Tibial nerve (tissue), 4 donors: ENCODE results near the gene HPCA. TPM values are rescaled to one million over a fixed set of nuclear protein-coding genes. Genes with fewer than 3 reads are reported as not detected.

Experiments
- DNase-seq, 2 donors: peaks; one replicate each; pipeline ENCODE4 v3.0.0-alpha.2; 2019; ENCODE audit warnings: low spot score in 2 of 2
- H3K27ac ChIP-seq, 4 donors: fragments of 200-600 bp; sonication (generic) in 3 of 4; one replicate each; pipeline ENCODE4 v1.5.1; 2017 to 2019; ENCODE audit warnings: mild to moderate bottlenecking in 1 of 4
- H3K27me3 ChIP-seq, 2 donors: fragments of 200-600 bp; sonication (generic) in 1 of 2; one replicate each; pipeline versions ENCODE4 v1.5.1 to v1.6.0; 2017 to 2019
- H3K36me3 ChIP-seq, 3 donors: fragments of 200-600 bp; sonication (generic); one replicate each; pipeline ENCODE4 v1.5.1; 2018 to 2019
- H3K4me1 ChIP-seq, 4 donors: fragments of 200-600 bp; sonication (generic) in 3 of 4; one replicate each; pipeline ENCODE4 v1.5.1; 2017 to 2019
- H3K4me3 ChIP-seq, 4 donors: fragments of 200-600 bp; sonication (generic) in 3 of 4; one replicate each; pipeline ENCODE4 v1.5.1; 2017 to 2019; ENCODE audit warnings: mild to moderate bottlenecking in 1 of 4, moderate library complexity in 1 of 4
- H3K9me3 ChIP-seq, 4 donors: fragments of 200-600 bp; sonication (generic) in 3 of 4; one replicate each; pipeline ENCODE4 v1.5.1; 2017 to 2019
- CTCF ChIP-seq, 5 experiments: fragments of 200-600 bp in 3 of 5; fragments of 450-650 bp in 2 of 5; sonication (generic) in 3 of 5; IDR thresholded peaks; one replicate each; pipeline ENCODE4 v1.5.1; 2016 to 2019; ENCODE audit warnings: antibody characterized with exemption in 5 of 5, mild to moderate bottlenecking in 3 of 5, moderate library complexity in 2 of 5
- EP300 ChIP-seq, 2 donors: sonication (generic); formaldehyde crosslinking; IDR thresholded peaks; one replicate each; pipeline ENCODE4 v1.6.1; 2017; ENCODE audit warnings: antibody characterized with exemption in 2 of 2, mild to moderate bottlenecking in 1 of 2
- POLR2A ChIP-seq, 2 donors: fragments of 450-650 bp; IDR thresholded peaks; one replicate each; pipeline ENCODE4 v1.6.1; 2017; ENCODE audit warnings: antibody characterized with exemption in 2 of 2, mild to moderate bottlenecking in 2 of 2, moderate library complexity in 2 of 2
- WGBS, 2 donors: methylation state at CpG; one replicate each; pipeline ENCODE4 v1.1.5; 2018; 5-methylcytosine and 5-hydroxymethylcytosine counted together
- total RNA-seq, 4 donors: library from RNA; depleted of rRNA; stranded (reverse); fragments of >200 nt; gene quantifications; one replicate each; pipeline ENCODE4 v1.1.0, GENCODE V29; 2016

Gene HPCA
- total RNA-seq, 4 donors from 2014 or later: not detected

- Histone ChIP-seq H3K27me3 (peaks cover 0 to 33% of the 10 kb centered on the region in 2 donors), H3K36me3 (no peaks in the 10 kb centered on the region), H3K27ac (no peak overlapping the region), H3K9me3 (no peaks in the 10 kb centered on the region), H3K4me1 (peaks cover 0 to 17% (median 3%) of the 10 kb centered on the region in 4 donors), H3K4me3 (no peak overlapping the region)
- no peak for DNase-seq
- TF ChIP-seq EP300 (IDR thresholded peaks at IDR 0.05) (no peak), POLR2A (IDR thresholded peaks at IDR 0.05) (no peak), CTCF (IDR thresholded peaks at IDR 0.05) (peak; percentile 53 to 73 (median 64))
- WGBS, 2 donors: 29 to 59% methylated on average over 14 to 15 of the region's 16 CpGs
Observed at GRCh38 chr1:32876341-32877210, 9.7 kb upstream of the HPCA start.

DNA sequence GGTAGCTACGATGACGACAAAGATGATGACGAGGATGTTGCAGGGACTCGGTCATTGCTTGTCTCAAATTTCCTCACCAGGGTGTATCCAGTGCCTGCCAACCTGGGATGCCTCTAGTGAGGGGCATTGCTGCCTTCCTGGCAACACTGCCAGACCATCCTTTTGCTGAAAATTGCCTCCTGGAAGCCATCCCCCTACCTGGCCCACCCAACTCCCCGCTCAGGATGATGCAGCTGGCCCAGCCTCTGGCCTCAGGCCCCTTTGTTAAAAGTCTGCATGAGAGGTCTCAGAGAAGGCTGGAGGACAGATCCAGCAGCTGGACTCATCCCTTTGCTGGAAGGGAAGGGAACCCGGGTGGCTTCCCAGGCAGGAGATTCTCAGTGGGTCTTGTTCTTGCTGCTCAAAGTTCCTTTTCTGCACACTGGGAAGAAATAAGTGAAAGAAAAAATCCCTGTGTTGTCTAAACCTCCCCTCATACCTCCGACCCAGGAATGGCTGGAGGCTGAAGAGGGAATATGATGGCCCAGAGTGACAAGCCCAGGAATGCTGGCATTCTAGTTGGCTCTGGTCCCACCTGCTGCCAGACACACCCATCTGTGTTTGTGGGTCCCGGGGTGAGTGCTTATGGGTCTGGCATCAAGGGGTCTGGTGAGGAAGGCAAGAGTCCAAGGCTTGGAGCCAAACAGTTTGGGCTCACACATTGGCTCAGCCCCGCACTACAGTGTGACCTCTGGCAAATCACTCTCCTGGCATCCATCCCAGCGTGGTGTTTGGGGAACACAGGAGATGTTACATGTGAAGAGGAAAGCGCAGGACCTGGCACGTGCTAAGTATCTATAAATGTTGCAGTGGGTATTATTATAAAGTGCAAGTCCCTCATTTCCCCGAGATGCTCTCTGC lies 8.8 kb upstream of the HPCA start:
- H3K36me3 ChIP-seq: no peaks in the 10 kb centered on the region
- H3K4me3 ChIP-seq: no peak overlapping the region
- H3K27ac ChIP-seq: no peak overlapping the region
- peaks cover 0 to 24% of the 10 kb centered on the region in 2 donors for H3K27me3 ChIP-seq
- H3K4me1 ChIP-seq: peaks cover 0 to 13% (median under 1%) of the 10 kb centered on the region in 4 donors
- H3K9me3 ChIP-seq: no peaks in the 10 kb centered on the region
- no peak for DNase-seq
- WGBS, 2 donors: 60 to 67% methylated on average over 13 of the region's 13 CpGs
- TF ChIP-seq EP300 (IDR thresholded peaks at IDR 0.05) (no peak), CTCF (IDR thresholded peaks at IDR 0.05) (no peak), POLR2A (IDR thresholded peaks at IDR 0.05) (no peak)

DNA sequence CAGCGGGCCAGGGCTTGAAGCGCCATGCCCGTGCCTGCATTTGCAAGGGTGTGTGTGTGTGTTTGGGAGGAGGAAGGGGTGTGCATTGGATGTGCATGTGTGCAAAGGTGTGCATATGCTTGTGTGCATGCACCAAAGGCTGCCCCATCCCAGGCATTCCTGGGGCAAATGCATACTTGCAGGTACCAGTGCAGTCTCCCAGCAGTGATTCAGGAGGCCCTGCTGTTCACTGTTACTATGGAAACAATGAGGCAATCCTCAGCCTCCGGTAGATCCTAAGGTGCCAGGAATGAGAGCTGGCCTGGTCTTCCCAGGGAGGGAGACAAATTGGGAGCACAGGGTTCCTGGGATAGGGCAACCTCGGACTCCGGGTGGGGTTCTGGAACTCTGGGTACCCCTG lies 8.1 kb upstream of the HPCA start:
- WGBS, 2 donors: 62 to 82% methylated on average over 3 to 4 of the region's 6 CpGs
- Histone ChIP-seq H3K27ac (no peak overlapping the region), H3K36me3 (no peaks in the 10 kb centered on the region), H3K9me3 (no peaks in the 10 kb centered on the region), H3K4me1 (peaks cover 0 to 8% (median 0%) of the 10 kb centered on the region in 4 donors), H3K27me3 (peaks cover 0 to 27% of the 10 kb centered on the region in 2 donors), H3K4me3 (no peak overlapping the region)
- TF ChIP-seq CTCF (IDR thresholded peaks at IDR 0.05) (no peak), EP300 (IDR thresholded peaks at IDR 0.05) (no peak), POLR2A (IDR thresholded peaks at IDR 0.05) (no peak)
- no peak for DNase-seq

- Histone ChIP-seq H3K27me3 (peaks cover 0 to 32% of the 10 kb centered on the region in 2 donors), H3K27ac (no peak overlapping the region), H3K4me3 (no peak overlapping the region), H3K9me3 (no peaks in the 10 kb centered on the region), H3K36me3 (no peaks in the 10 kb centered on the region), H3K4me1 (peaks cover 0 to 8% (median 0%) of the 10 kb centered on the region in 4 donors)
- DNase-seq: no peak
- WGBS, 2 donors: 60 to 74% methylated on average over 1 to 5 of the region's 5 CpGs
- TF ChIP-seq CTCF (IDR thresholded peaks at IDR 0.05) (no peak), EP300 (IDR thresholded peaks at IDR 0.05) (no peak), POLR2A (IDR thresholded peaks at IDR 0.05) (no peak)
Observed at GRCh38 chr1:32878637-32879041, 7.7 kb upstream of the HPCA start.
